HG03575 (cell line): ENCODE results near the gene ZNF768.

Experiments
- ATAC-seq: cut with Tn5 transposase; IDR thresholded peaks from one replicate; pipeline ENCODE4 v1.9.1; 2021; ENCODE audit not compliant: unreplicated experiment, insufficient number of reproducible peaks, low FRiP score; ENCODE audit errors: extremely low read depth

ZNF768 gene

GRCh38 chr16:30526137-30526822, at the start of gene ZNF768:
Gene ZNF768, minus strand, starts transcription at chr16:30526566. Its CDS starts 153 bp downstream, at chr16:30526413.
- ATAC-seq, result no peak

GRCh38 chr16:30574678-30575077, 48.3 kb upstream of the ZNF768 start:
- no peak for ATAC-seq

DNA sequence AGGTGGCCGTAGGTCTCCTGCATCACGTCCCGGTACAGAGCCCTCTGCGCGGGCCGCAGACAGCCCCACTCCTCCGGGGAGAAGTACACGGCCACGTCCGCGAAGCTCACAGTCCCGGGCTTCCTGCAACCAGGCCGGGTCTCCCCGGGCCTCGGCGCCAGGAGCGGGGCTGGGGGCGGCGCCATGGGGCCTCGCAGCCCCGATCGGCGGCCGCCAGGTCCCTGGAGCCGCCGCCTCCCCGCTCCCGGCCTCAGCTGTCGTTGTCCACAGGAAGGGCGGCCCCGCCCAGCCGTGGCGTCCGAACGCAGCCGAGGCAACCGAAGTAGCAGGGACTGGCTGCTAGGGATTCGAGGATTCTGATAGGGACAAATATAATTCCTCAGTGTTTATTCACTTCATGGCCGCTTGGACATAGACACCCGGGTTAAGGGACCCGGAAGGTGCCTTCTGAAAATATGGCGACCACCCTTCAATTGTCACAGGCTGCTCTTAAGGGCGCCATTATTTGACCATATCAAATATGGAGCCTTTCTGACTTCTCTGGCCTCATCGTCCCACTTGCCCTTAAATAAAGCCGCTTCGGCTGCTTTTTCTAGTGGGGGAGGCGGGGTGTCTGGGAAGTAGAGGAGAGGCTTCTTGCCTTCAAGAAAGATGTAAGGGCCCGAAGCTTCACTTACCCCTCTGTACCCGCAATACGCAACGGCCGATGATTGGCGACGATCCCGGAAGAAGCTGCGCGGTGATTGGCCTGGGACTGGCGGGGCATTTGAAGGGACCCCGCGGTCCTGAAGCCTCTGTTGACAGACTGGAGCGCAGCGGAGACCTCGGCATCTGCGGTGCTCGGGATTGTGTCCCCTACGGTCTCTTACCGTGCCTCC, 45.3 kb upstream of the ZNF768 start, which contains the start of gene ZNF688:
ZNF688 (minus strand) TSS at position 270 of the 878 bp plus-strand sequence; CDS start at position 185, 85 bp downstream.
- no peak for ATAC-seq

DNA sequence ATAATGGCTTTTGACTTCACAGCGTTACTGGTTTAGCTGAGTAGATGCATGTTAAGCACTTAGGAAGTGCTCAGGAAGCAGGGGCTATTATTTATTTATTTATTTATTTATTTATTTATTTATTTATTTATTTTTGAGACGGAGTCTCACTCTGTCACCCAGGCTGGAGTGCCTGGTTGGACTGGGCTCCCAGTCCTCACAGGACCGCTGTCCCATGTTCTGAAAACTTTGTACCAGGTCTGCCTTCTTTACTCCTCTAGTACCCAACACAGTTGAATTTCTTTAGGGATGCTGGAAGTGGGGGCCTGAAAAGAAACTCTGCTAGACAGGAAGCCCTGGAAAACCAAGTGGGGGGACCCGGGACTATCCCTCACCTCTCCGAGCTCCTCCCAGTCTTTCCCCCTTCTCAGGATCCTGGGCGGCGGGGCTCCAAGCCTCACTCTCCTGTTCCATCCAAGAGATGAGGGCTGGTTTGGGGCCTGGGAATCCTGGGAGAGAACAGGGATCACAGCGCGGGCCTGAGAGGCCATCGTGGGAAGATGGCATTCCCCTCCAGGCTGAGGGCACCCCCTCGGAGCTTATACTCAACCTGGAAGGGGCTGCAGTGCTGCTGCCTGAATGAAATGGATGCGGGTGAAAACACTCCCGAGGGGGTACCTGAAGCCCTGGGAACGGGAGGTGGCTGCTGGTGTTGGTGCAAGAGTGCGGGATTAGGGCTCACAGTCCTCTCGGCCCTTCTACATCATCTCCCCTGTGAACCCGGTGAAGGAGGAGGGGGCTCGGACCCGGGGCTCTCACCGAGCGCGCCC, 44.5 kb upstream of the ZNF768 start:
- no peak for ATAC-seq

DNA sequence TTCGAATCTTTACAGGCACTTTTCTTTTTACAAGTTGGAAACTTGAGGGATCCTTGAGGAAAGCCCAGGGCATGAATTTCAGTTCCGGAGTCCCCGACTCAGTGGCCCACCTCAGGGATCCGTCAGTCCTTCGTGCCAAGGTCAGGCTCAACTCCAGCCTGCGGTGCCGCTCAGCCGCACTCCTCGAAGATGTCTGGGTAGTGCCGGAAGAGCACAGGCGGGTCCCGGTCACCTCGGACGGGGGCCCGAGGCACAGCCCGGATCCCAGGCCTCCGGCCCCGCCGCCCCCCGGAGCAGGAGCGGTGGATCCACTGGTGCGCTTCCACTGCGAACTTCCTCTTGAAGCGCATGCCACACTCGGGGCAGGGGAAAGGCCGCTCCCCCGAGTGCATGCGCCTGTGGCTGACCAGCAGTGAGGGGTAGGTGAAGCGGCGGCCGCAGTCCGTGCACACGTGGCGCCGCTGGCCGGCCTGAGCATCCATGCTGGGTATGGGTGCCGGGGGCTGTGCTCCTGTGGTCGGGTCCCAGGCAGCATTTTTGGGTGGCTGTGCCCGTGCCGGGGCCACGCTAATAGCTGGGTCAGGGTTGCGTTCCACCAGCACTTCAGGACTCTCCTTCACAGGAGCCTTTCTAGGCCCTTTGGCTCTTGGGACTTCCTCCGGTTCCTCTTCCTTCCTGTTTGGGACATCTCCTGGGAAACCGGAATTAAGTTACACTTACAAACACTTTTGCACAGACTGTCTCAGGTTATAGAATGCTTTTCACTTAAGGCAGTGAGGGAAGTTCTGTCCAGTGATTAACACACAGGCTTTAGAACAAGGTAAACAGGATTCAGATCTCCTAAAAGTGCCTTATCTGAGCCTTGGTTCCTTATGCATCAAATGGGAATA, 43.6 kb upstream of the ZNF768 start:
- ATAC-seq, result no peak

GRCh38 chr16:30569281-30569680, 42.9 kb upstream of the ZNF768 start:
- ATAC-seq, result no peak

- no peak for ATAC-seq
These were observed 41.7 kb upstream of the ZNF768 start for GRCh38 chr16:30567991-30568638.

DNA sequence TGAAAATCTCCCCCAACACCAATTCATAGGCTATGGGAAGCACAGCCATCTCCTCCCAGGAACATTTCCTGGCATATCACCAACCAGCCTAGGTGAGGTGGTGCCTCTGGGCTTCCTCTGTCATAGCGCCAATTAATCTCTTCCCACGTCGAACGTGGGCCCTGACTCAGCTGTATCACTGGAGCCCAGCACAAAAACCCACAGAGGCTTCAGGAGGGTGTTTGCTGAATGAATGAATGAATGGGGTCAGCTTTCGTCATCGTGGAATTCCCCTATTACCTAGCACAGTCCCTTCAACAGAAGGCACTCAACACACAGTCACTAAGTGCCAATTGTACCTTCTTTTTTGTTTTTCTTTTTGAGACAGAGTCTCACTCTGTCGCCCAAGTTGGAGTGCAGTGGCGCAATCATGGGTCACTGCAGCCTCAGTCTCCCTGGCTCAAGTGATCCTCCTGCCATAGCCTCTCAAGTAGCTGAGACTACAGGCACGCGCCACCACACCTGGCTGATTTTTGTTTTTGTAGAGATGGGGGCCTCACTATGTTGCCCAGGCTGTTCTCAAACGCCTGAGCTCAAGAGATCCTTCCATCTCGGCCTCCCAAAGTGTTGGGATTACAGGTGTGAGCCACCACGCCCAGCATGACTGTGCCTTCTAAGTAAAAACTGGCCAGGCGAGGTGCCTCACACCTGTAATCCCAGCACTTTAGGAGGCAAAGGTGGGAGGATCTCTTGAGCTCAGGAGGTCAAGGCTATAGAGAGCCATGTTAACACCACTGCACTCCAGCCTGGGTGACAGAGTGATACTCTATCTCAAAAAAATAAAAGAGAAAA, 41.0 kb upstream of the ZNF768 start:
- ATAC-seq, result no peak

DNA sequence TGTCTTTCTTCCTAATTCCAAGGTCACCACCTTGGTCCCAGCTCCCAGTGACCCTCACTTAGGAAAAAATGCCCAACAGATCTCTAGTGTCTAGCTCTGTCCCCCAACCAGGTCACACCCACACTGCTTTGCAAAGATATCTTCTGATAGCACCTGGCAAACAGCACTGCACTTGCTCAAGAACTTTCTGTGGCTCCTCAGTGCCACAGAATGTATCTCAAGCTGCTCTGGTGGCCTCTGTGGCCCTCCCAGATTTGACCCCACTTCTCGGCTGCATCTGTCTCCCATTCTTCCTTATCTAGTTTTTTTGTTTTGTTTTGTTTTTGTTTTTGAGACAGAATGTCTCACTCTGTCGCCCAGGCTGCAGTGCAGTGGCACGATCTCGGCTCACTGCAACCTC, 40.2 kb upstream of the ZNF768 start:
- no peak for ATAC-seq

- ATAC-seq, result no peak
These were observed 39.6 kb upstream of the ZNF768 start for GRCh38 chr16:30565984-30566383.

GRCh38 chr16:30565526-30565925, 39.2 kb upstream of the ZNF768 start:
- ATAC-seq, result no peak

GRCh38 chr16:30562021-30562420, 35.7 kb upstream of the ZNF768 start:
- ATAC-seq, result no peak

DNA sequence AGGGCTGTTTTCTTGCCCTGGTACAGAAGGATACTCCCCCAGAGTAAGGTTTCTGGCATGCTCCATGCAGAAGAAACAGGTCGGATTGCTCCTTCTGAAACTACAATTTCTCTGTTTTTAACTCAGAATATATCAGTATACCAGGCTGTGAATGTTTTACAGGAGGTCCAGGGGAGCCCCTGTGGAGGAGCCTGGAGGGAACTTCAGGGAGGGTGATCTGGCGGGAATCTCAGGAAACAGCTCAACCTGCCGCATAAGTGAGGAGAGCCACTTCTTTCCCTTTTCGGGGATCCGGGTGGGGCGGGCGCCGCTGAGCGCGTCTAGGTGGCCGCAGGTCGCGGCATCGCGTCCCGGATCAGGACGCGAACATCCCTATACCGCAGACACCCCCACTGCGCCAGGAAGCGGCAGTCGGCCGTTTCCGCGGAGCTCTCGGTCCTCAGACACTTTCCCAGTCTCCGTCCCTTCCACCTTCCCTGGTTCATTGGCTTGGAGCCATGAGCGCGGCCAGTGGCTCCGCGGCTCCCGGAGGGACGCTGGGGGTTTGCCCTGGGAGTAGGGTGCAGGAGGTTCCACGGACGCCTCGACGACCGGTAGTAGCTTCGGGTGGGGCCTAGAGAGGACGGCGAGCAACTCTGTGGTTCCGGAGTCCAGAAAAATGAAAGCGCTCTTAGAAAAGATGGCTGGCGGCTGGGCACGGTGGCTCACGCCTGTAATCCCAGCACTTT, 34.9 kb upstream of the ZNF768 start:
- ATAC-seq, result no peak

DNA sequence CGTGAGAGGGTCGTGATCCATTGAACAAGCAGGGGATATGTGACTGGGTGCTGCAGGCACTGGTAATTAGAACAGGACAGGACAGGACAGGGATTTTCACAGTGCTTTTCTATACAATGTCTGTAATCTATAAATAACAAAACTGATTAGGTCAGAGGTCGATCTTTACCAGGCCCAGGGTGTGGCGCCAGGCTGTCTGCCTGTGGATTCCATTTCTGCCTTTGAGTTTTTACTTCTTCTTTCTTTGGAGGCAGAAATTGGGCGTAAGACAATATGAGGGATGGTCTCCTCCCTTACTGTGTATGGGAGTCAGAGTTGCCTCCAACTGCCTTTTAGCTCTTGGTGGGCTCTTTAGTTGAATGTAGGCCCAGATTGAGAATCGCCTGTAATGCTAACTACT, 33.3 kb upstream of the ZNF768 start:
- ATAC-seq, result no peak

- ATAC-seq, result no peak
These were observed 32.5 kb upstream of the ZNF768 start for GRCh38 chr16:30558789-30559377.
